Erythroblast (primary cell): ENCODE results near the gene MBD5.
A peak's percentile ranks its signal among the peaks of the same experiment; 100 is the strongest.

Experiments
- DNase-seq, 2 experiments: peaks; one replicate each; lab custom pipeline; 2025; lab: John Stamatoyannopoulos, UW
- GATA1 ChIP-seq: IDR thresholded peaks from 2 replicates; pipeline ENCODE4 v1.6.1; 2011; ENCODE audit warnings: low read depth, mild to moderate bottlenecking, control low read depth, low read length, moderate library complexity
- POLR2A ChIP-seq: IDR thresholded peaks from 2 replicates; pipeline ENCODE4 v1.6.1; 2011; ENCODE audit warnings: mild to moderate bottlenecking, low read length

The MBD5 gene

DNA sequence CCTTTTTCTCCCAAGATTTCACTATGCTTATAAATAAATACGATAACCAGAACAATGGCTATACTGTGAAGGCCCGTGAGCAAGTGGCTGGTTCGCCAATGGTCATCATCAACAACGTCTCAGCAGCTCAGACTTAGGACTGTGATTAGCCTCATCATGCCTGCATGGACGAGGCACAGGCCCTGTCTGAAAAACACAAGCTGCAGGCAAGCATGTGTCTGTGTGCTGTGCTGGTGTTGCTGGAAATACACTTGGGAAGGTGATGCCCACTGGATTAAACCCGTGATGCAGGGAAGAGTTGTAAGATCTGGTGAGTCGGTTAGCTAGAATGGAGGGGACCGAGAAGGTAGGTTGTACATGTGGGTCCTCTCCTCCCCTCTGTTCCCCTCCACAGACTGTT lies 512.1 kb downstream of the MBD5 start:
- DNase-seq, result no peak
- TF ChIP-seq POLR2A, result no peak
- TF ChIP-seq GATA1, result no peak

DNA sequence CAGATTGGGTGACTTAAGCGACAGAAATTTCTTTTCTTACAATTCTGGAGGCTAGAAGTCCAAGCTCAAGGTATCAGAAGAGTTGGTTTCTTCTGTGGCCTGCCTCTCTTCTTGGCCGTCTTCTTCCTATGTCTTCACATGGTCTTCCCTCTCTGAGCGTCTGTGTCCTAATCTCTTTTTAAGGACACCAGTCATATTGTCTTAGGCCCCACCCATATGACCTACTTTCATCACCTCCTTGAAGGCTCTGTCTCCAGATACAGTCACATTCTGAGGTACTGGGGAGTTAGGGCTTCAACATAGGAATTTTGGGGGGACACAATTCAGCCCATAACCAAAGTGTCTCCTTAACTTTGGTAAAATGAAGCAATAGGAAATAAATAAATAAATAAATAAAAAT lies 512.8 kb downstream of the MBD5 start:
- DNase-seq, result peak; percentile 21 to 41
- no peak for TF ChIP-seq POLR2A
- TF ChIP-seq GATA1, result no peak

DNA sequence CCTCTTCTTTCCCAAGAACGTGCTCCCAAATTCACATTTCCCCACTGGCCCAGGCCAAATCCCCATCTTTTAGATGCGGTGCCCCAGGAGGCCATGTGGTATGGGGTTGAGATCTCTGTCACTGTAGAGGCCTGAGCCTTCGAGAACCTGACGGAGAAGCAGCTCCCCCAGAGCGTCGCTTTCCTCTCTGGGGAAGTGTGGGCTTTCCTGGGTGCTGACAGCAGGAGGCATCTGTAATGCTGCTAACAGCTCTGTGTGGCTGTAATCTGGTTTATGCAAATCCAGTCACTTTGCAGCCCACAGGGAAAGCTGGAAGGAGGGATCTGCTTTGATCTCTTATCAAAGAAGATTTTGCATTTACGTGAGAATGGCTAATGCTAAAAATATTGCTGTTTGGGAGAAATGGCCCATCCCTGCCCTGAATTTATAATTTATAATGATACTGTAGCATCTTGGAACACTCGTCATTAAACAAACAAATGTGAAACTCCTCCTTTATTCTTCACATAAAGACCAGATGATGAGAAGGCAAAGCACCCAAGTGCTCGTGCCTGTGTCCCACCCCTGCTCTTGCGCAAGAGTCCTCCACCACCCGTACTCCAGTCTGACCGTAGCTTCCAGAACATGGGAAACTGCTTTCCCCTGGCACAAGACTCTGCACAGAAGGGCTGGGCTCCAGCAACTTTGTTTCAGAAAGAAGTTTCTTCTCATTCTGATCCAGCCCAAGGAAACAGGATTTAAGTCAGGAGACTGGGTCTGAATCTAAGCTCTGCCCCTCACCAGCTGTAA lies 513.7 kb downstream of the MBD5 start:
- TF ChIP-seq GATA1 (no peak), POLR2A (no peak)
- no peak for DNase-seq

DNA sequence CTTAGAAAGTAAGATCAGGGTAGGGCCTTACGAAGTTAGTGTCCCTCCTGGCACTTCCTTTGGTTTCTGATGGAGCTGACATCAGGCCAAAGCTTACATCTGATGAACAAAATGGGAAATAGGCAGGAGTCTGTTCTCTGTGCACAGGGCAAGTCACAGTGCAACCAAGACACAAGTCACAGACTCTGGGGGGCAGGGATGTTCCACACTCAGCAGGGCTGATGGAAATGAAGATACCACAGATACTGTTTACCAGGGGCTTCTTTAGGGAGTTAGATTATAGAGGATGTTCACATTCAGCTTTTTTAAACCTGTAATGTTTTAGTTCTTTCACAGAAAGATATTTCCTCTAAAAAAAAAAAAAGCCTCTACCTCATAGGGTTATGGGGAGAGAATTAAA lies 517.5 kb downstream of the MBD5 start:
- peak in 1 of 2 experiments; percentile 9 for DNase-seq
- no peak for TF ChIP-seq POLR2A
- TF ChIP-seq GATA1, result no peak

DNA sequence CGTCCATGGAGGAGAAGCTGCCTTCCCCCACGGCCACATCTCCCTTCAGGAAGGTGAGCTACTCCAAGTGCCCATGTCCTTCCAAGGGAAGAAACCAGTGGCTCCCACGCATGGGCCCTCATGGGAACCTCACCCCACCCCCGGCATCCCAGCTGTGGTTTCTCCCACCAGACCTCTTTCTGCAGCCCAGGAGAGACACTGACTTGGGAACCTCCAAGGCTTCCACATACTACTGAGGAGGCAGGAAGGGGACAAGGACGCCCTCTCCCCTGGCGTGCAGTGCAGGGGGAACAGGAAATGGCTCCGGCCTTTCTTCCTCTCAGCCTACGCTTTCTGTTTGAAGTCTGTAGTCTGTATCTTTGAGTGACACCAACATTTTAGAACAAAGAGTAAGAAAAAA lies 519.1 kb downstream of the MBD5 start:
- no peak for TF ChIP-seq POLR2A
- TF ChIP-seq GATA1, result no peak
- DNase-seq, result no peak

DNA sequence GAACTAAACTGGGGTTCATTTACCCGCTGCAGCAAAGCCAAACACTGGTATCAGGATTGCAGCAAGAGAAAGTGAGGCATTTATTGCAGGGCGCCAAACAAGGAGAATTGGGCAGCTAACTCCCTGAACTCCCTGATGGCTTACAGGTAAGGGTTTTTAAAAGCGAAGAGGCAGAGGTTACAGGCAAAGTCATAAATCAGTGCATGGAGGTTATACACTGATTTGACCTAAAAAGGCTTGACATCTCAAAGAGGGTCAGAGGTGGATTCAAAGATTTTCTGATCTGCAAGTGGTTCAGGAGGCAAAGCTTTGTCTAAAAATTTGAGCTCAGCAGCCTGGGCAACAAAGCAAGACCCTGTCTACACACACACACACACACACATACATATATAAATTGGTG lies 520.9 kb downstream of the MBD5 start:
- TF ChIP-seq POLR2A (no peak), GATA1 (no peak)
- no peak for DNase-seq

DNA sequence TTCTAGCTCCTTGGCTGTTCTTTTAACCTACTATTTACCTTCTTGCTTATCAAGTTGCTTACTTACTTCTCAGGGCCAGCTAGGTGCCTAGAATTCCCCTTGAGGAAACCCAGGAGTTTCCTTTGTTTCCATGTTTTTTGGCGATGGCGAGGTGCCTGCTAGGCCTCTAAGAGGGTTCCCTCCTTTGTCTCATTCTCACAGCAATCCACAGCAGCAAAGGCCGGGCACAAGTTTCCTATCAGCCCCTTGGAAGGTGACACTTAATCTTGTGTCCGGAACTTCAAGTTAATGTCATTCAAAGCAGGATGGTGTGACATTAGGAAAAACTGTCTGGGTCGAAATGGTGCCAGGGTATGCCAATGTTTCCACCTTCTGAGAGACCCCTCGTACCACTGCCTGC lies 521.7 kb downstream of the MBD5 start:
- peak in 1 of 2 experiments; percentile 25 for DNase-seq
- TF ChIP-seq GATA1 (no peak), POLR2A (no peak)

DNA sequence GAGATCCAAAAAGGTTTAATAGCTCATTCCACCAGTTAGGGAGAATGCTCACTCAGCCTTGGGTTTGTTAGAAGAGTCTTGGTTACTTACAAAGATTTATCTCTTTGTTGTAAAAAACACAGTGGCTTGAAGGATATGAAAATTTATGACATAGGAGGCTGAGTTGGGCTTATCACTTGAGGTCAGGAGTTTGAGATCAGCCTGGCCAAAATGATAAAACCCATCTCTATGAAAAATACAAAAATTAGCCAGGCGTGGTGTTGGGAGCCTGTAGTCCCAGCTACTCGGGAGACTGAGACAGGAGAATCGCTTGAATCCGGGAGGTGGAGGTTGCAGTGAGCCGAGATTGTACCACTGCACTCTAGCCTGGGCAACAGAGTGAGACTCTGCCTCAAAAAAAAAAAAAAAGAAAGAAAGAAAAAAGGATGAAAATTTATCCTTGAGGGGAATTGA lies 522.2 kb downstream of the MBD5 start:
- peak; percentile 75 to 90 for DNase-seq

DNA sequence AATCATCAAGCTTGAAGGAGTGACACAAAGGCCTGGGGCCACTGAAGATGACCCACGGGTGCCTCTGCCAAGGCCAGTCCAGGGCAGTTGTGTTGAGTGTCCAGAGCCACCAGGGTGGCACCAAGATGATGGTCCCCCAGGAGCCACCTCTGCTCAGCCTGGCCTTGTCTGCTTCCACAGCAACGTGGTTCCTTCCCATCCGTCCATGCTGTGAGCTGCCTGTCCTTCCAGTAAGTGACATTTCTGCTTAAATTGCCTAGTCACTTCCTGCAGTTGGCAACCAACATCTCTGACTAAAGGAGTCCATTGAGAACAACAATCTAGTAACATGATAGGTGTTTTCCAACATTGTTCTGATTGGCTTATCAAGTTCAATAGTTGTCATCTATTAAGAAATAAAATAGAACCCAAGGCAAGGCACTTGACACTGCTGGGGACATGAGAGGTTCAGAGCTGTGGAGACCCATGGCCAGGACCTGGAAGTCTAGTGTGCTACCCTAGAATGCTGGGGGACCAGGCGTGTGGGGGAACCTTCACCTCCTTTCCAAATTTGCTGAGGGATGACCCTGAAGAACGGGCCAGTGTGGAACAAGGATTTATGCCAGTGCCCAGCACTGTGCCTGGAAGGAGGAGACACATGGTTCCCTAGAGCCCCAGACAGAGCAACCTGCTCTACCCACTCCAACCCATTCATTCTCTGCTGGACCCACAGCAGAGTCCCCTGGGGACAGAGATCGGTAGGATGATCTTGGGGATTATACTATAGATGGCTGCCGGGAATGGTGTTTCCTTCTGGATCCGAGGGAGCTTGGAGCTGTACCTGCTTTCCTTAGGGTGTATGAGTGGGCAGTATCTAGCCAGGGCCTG lies 524.7 kb downstream of the MBD5 start:
- DNase-seq, result no peak
- no peak for TF ChIP-seq POLR2A
- TF ChIP-seq GATA1, result no peak

DNA sequence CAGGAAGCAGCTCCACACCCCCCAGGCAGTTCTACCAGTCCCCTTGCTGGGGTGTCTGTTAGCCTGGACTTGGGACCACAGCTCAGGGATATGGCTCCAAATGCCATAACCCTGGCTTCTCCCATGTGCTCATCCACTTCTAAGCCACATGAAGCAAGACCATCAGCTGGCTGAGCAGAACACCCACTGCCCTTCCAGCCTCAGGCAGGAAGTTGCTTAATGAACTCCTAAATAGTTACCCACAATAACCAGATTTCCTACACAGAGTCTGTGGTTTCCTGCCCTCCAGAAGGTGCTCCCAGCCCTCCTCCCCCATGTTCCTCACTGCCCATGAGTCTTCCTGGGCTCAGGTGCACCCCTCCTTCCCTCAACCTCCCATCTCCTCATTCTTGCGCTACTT lies 525.4 kb downstream of the MBD5 start:
- no peak for DNase-seq
- TF ChIP-seq GATA1 (no peak), POLR2A (no peak)

DNA sequence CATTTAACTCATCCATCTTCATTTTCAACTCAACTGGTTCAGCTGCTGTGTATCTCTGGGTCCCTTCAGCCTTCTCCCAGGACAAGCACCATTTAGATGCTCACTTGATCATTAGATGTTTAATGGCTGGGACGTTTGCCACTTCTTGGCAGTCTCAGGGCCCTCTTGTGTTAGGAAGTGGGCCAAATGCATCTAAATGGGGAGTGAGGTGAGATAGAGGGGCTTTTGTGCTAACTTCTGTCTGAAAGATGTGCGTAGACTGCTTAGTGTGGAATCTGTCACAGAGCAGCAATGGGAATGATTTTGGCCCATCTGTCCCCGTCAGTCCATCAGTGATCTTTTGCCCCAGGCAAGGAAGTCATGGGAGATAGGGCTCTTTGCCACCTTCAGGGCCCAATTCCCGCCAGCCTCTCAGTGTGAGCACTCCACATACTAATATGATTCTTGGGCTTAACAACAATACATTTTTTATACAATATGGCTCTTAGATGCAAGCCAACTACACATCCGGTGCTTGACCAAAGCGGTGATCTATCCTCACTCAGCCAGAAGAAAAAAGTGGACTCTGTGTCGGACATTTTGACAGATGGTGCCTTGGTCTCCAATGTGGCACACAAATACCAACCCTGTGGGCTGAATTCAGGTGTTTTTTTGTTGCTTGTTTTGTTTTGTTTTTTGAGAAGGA lies 528.0 kb downstream of the MBD5 start:
- TF ChIP-seq GATA1 (no peak), POLR2A (no peak)
- DNase-seq, result no peak

DNA sequence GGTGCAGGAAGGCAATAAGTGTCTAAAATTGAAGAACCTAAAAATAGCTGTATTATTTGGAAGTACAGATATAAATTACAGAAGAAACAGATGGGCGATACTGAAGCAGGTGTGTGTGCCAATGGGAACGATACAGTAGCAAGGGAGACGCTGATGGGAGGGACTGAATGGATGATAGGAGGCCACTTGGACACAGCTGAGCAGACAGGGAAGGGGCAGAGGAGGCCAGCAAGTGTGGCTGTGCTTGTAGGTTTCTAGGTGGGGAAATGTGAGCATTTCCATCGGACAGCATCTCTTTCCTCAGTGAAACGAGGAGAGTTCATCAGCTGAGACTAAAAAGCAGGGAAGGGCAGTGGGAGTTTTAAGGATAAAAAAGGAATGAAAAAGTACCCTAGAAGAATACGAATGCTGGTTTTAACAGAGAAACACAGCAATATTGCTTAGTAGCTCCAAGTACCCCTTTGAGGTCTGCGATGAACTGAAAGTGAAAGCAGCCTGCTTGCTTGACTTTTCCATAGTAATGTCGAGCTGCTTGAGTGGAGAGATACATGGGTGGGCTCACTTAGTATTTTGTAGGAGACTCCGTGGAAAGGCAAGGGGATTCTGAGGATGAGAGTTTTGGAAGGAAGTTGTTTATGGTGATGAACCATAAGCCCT lies 531.9 kb downstream of the MBD5 start:
- TF ChIP-seq POLR2A (no peak), GATA1 (no peak)
- peak; percentile 31 to 49 for DNase-seq

DNA sequence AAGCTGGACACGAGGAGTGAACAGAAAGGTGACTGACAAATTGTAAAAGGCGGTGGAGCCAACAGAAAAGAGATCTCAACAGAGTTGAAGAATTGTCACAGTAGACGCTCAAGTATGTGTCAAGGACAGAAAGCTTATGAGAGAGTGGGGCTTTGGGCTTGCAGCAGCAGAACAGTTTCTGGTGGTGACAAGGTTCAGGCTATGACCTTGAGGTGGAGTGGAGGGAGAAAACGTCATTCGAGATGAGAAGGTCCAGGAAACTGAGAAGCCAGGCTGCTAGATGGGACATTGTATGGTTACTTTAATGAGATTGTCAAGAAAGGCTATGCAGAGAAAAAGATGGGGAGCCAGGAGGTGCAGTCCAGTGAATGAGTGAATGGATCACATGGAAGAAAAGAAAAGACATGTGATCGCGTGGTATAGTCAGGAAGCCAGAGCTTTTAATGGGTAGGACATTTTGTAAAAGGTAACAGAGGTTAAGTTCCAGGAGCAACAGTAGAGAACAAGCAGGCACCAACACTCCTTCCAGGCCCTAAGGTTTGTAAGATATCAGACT lies 532.5 kb downstream of the MBD5 start:
- no peak for DNase-seq
- TF ChIP-seq GATA1, result no peak
- TF ChIP-seq POLR2A, result no peak
